GM20000 (cell line): ENCODE data around the gene KRTAP12-1.
"Not testable (repeated sequence)": the region's sequence is repeated elsewhere in the genome, so short reads cannot be mapped to it uniquely, and the experiment has no call there.

Experiments
- DNase-seq: peaks from one replicate; pipeline ENCODE4 v3.0.0; 2012; ENCODE audit warnings: low spot score
- CTCF ChIP-seq: IDR thresholded peaks from 2 replicates; pipeline ENCODE4 v1.5.1; 2012; ENCODE audit warnings: mild to moderate bottlenecking, control low read depth; ENCODE audit errors: extremely low read depth, missing control alignments

Gene KRTAP12-1

DNA sequence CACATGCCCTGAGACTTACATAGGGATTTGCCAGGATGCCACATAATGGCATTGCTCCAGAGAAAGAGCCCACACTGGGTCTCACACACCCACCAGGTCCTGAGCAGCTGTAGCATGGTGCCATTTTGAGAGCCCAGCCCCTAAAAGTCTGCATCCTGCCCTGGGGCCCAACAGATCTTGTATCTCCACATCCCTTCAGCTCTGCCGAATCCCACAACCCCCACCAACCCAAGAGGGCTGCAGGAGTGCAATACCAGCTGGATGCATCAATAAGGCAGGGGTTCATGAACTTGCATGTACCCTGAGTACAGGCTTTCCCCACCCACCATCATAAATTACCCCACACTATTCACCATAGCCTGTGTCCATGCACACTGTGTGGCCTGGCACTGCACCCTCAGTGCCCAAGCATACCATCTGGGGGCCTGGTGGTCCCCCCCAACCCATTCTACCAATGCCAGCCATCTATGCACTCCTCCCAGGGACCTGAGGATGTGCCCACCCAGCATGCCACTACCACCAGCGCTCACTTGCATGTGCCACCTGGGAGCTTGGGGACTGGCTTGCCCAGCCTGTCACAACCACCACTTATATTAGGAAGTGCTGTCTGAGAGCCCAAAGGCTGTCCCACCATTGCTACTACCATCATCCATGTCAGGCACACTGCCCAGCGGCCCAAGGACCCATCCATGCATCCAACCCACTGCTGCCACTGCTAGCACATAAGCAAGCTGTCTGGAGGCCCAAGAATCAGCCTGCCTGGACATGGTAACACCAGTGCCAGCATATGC lies 11.1 kb downstream of the KRTAP12-1 start:
- no peak for DNase-seq
- TF ChIP-seq CTCF: no peak

DNA sequence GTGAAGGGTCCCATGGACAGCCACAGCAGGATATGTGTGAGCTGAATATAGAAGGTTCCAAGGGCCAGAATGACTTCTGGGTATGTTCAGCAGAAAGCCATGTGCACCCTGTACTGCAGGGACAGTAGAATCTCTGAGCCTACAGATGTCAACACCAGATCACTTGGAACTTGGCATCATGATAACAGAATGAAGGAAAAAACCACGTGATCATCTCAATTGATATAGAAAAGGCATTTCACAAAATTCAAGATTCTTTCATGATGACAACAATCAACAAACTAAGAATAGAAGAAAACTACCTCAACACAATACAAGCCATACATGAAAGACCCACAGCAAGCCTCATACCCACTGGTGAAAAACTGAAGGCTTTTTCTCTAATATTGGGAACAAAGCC lies 14.4 kb downstream of the KRTAP12-1 start:
- no peak for DNase-seq
- TF ChIP-seq CTCF: no peak

DNA sequence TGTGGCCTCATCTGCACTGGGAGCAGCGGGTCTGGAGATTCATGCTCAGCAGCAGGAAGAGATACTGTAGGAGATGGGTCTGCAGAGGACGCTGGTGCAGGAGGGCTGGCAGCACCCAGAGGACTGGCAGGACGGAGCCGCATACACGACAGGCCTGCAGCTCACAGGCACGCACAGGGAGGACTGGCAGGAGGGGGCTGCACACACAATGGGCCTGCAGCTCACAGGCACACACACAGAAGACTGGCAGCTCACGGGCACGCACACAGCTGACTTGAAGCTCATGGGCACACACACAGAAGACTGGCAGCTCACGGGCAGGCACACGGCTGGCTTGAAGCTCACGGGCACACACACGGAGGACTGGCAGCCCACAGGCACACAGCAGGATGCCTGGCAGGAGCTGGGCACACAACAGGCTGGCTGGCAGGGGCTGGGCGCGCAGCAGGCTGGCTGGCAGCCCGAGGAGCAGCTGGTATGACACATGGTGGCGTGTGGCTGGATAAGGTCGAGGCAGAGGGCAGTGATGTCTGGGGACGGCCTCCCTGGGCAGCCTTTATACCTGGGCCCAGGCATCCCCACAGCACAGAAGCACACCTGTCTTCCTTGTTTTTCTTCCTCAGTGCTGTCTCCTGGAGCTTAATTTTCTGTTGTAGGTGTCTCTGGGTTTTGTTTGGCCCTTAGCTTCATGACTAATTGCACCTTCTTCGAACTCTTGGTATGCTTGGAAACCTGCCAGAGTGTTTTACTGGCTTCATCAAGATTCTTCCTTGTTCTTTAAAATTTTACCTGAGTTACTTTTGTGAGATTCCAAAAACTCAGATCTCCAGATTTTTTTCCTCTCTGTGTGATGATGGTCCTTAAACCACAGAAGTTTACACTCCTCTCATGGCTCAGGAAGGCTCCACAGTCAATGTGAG lies 15.3 kb downstream of the KRTAP12-1 start, which contains the start of gene KRTAP12-2:
Gene KRTAP12-2, minus strand, starts transcription at position 527 of the 920 bp plus-strand sequence. Its CDS starts 41 bp downstream, at position 486.
- no peak for DNase-seq
- no peak for TF ChIP-seq CTCF

DNA sequence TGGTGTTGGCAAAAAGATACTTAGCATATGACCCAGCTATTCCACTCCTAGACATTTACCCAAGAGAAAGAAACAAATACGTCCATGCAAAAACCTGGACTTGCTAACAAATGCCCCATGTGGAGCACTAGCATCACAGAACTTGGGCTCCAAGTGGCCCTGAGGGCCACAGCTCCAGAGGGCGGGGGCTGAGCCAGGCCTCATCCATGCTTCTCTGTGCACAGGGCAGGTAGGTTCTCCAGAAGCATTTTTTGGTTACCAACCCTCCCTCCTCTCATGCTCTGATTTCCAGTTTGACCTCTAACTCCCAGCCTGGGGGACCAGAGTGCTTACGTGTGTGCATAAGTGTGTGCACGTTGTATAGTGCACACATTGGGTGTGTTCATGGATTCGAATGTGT lies 17.3 kb downstream of the KRTAP12-1 start:
- no peak for DNase-seq
- no peak for TF ChIP-seq CTCF

DNA sequence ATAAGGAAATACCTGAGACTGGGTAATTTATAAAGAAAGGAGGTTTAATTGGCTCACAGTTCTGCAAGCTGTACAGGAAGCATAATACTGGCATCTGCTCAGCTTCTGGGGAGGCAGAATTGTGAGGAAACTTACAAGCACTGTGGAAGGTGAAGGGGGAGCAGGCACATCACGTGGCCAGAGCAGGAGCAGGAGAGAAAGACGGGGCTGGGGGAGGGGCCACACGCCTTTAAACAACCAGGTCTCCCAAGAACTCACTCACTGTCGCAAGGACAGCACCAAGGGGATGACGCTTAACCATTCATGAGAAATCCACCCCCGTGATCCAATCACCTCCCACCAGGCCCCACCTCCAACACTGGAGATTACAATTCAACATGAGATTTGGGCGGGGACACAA lies 20.4 kb downstream of the KRTAP12-1 start:
- not testable (repeated sequence) for DNase-seq

GRCh38 chr21:44658913-44659595 lies 22.9 kb downstream of the KRTAP12-1 start:
- TF ChIP-seq CTCF: no peak
- no peak for DNase-seq

- TF ChIP-seq CTCF: no peak
- no peak for DNase-seq
Observed at GRCh38 chr21:44658541-44658910, 23.4 kb downstream of the KRTAP12-1 start.
